HEK293 (cell line): ENCODE measurements around the gene ARHGAP24.

ENCODE experiments used
- CTCF ChIA-PET: fragments of 350-600 bp; formaldehyde crosslinking; extraction: SDS; loops from one replicate; lab custom pipeline; 2021; ENCODE audit warnings: antibody characterized with exemption; lab: Yijun Ruan, JAX
- POLR2A ChIA-PET: fragments of 300-600 bp; formaldehyde crosslinking; extraction: SDS; loops from one replicate; lab custom pipeline; 2020; ENCODE audit warnings: antibody characterized with exemption, inconsistent platforms; lab: Yijun Ruan, JAX
- H3K27ac ChIP-seq: fragments of 200-500 bp; sonication (Bioruptor generic); 2 replicates; pipeline ENCODE4 v1.5.1; 2014; ENCODE audit warnings: low read depth, low read length, control low read depth, inconsistent platforms; ENCODE audit errors: extremely low read depth
- H3K36me3 ChIP-seq, 2 experiments: fragments of 200-500 bp in 1 of 2; sonication (Bioruptor generic) in 1 of 2; 1 replicate in 1 of 2; 2 replicates in 1 of 2; pipeline ENCODE4 v1.5.1; 2014 to 2017; ENCODE audit warnings: inconsistent platforms in 2 of 2, low read length in 2 of 2; ENCODE audit not compliant: control insufficient read depth in 2 of 2, insufficient read depth in 1 of 2
- H3K4me1 ChIP-seq: fragments of 200-500 bp; sonication (Bioruptor generic); 2 replicates; pipeline ENCODE4 v1.5.1; 2014; ENCODE audit warnings: mild to moderate bottlenecking, low read length, inconsistent platforms; ENCODE audit not compliant: control insufficient read depth, insufficient read depth
- H3K4me3 ChIP-seq: 2 replicates; pipeline ENCODE4 v1.5.1; 2011; ENCODE audit warnings: low read depth, mild to moderate bottlenecking, control low read depth, low read length, moderate library complexity
- H3K9me3 ChIP-seq: fragments of 200-500 bp; sonication (Bioruptor generic); 2 replicates; pipeline ENCODE4 v1.5.1; 2014; ENCODE audit warnings: low read depth, low read length, inconsistent platforms; ENCODE audit not compliant: control insufficient read depth, insufficient read depth
- HOXC10 ChIP-seq: sonication (generic); formaldehyde crosslinking; IDR thresholded peaks from 2 replicates; pipeline ENCODE4 v1.8.1; 2023; ENCODE audit warnings: mild to moderate bottlenecking, missing genetic modification reagents
- OVOL3 ChIP-seq: fragments of 450-650 bp; formaldehyde crosslinking; IDR thresholded peaks from 2 replicates; pipeline ENCODE4 v1.5.1; 2016; ENCODE audit warnings: missing biosample characterization, missing genetic modification characterization
- SP3 ChIP-seq: fragments of 450-650 bp; formaldehyde crosslinking; IDR thresholded peaks from 2 replicates; pipeline ENCODE4 v1.5.1; 2016; ENCODE audit warnings: missing biosample characterization, missing genetic modification characterization
- TRIM28 ChIP-seq: IDR thresholded peaks from 2 replicates; pipeline ENCODE4 v1.6.1; 2011; ENCODE audit warnings: low read length, control low read depth, borderline replicate concordance
- ZBTB20 ChIP-seq: fragments of 450-650 bp; formaldehyde crosslinking; IDR thresholded peaks from 2 replicates; pipeline ENCODE4 v1.5.1; 2016; ENCODE audit warnings: missing biosample characterization, missing genetic modification characterization
- ZEB2 ChIP-seq: fragments of 450-650 bp; formaldehyde crosslinking; IDR thresholded peaks from 2 replicates; pipeline ENCODE4 v1.5.1; 2016; ENCODE audit warnings: missing biosample characterization, missing genetic modification characterization
- ZIC2 ChIP-seq: fragments of 450-650 bp; formaldehyde crosslinking; IDR thresholded peaks from 2 replicates; pipeline ENCODE4 v1.5.1; 2016; ENCODE audit warnings: missing biosample characterization, missing genetic modification characterization
- ZNF133 ChIP-seq: fragments of 450-650 bp; formaldehyde crosslinking; IDR thresholded peaks from 2 replicates; pipeline ENCODE4 v1.5.1; 2016; ENCODE audit warnings: missing biosample characterization, missing genetic modification characterization
- ZNF140 ChIP-seq: fragments of 450-650 bp; formaldehyde crosslinking; IDR thresholded peaks from 2 replicates; pipeline ENCODE4 v1.5.1; 2016; ENCODE audit warnings: missing biosample characterization, missing genetic modification characterization
- ZNF169 ChIP-seq: fragments of 450-650 bp; formaldehyde crosslinking; IDR thresholded peaks from 2 replicates; pipeline ENCODE4 v1.5.1; 2016; ENCODE audit warnings: missing biosample characterization, missing genetic modification characterization
- ZNF175 ChIP-seq: fragments of 450-650 bp; formaldehyde crosslinking; IDR thresholded peaks from 2 replicates; pipeline ENCODE4 v1.5.1; 2016; ENCODE audit warnings: missing biosample characterization, missing genetic modification characterization
- ZNF202 ChIP-seq: fragments of 450-650 bp; formaldehyde crosslinking; IDR thresholded peaks from 2 replicates; pipeline ENCODE4 v1.5.1; 2016; ENCODE audit warnings: missing biosample characterization, missing genetic modification characterization, borderline replicate concordance
- ZNF302 ChIP-seq: fragments of 450-650 bp; formaldehyde crosslinking; IDR thresholded peaks from 2 replicates; pipeline ENCODE4 v1.5.1; 2016; ENCODE audit warnings: missing biosample characterization, missing genetic modification characterization, low read depth
- ZNF341 ChIP-seq: fragments of 450-650 bp; formaldehyde crosslinking; IDR thresholded peaks from 2 replicates; pipeline ENCODE4; 2016; ENCODE audit warnings: low read depth, missing biosample characterization, missing genetic modification characterization
- ZNF501 ChIP-seq: fragments of 450-650 bp; formaldehyde crosslinking; IDR thresholded peaks from 2 replicates; pipeline ENCODE4 v1.5.1; 2016; ENCODE audit warnings: missing biosample characterization, missing genetic modification characterization
- ZNF558 ChIP-seq: fragments of 450-650 bp; formaldehyde crosslinking; IDR thresholded peaks from 2 replicates; pipeline ENCODE4 v1.5.1; 2016; ENCODE audit warnings: missing biosample characterization, missing genetic modification characterization
- ZNF585B ChIP-seq: fragments of 450-650 bp; formaldehyde crosslinking; IDR thresholded peaks from 2 replicates; pipeline ENCODE4 v1.5.1; 2016; ENCODE audit warnings: missing biosample characterization, missing genetic modification characterization
- ZNF610 ChIP-seq: fragments of 450-650 bp; formaldehyde crosslinking; IDR thresholded peaks from 2 replicates; pipeline ENCODE4 v1.5.1; 2016; ENCODE audit warnings: missing biosample characterization, missing genetic modification characterization, borderline replicate concordance
- ZNF639 ChIP-seq: fragments of 450-650 bp; formaldehyde crosslinking; IDR thresholded peaks from 2 replicates; pipeline ENCODE4 v1.5.1; 2016; ENCODE audit warnings: missing biosample characterization, missing genetic modification characterization
- ZNF658 ChIP-seq: fragments of 450-650 bp; formaldehyde crosslinking; IDR thresholded peaks from 2 replicates; pipeline ENCODE4; 2016; ENCODE audit warnings: missing biosample characterization, missing genetic modification characterization
- ZNF664 ChIP-seq: fragments of 450-650 bp; formaldehyde crosslinking; IDR thresholded peaks from 2 replicates; pipeline ENCODE4 v1.5.1; 2016; ENCODE audit warnings: missing biosample characterization, missing genetic modification characterization
- ZNF701 ChIP-seq: fragments of 450-650 bp; formaldehyde crosslinking; IDR thresholded peaks from 2 replicates; pipeline ENCODE4 v1.5.1; 2016; ENCODE audit warnings: missing biosample characterization, missing genetic modification characterization
- ZNF707 ChIP-seq: fragments of 450-650 bp; formaldehyde crosslinking; IDR thresholded peaks from 2 replicates; pipeline ENCODE4 v1.5.1; 2016; ENCODE audit warnings: missing biosample characterization, missing genetic modification characterization
- ZNF747 ChIP-seq: fragments of 450-650 bp; formaldehyde crosslinking; IDR thresholded peaks from 2 replicates; pipeline ENCODE4 v1.5.1; 2016; ENCODE audit warnings: missing biosample characterization, missing genetic modification characterization
- ZNF76 ChIP-seq: fragments of 450-650 bp; formaldehyde crosslinking; IDR thresholded peaks from 2 replicates; pipeline ENCODE4; 2016; ENCODE audit warnings: low read depth, missing biosample characterization, missing genetic modification characterization, borderline replicate concordance
- ZNF791 ChIP-seq: fragments of 450-650 bp; formaldehyde crosslinking; IDR thresholded peaks from 2 replicates; pipeline ENCODE4 v1.5.1; 2016; ENCODE audit warnings: missing biosample characterization, missing genetic modification characterization
- ZNF843 ChIP-seq: fragments of 450-650 bp; formaldehyde crosslinking; IDR thresholded peaks from 2 replicates; pipeline ENCODE4 v1.5.1; 2016; ENCODE audit warnings: missing biosample characterization, missing genetic modification characterization
- ZXDB ChIP-seq: fragments of 450-650 bp; formaldehyde crosslinking; IDR thresholded peaks from 2 replicates; pipeline ENCODE4 v1.5.1; 2016; ENCODE audit warnings: missing biosample characterization, missing genetic modification characterization
- TF ChIP-seq, protein P1 (sequence below): fragments of 450-650 bp; formaldehyde crosslinking; IDR thresholded peaks from 2 replicates; pipeline ENCODE4 v1.5.1; 2017; ENCODE audit warnings: missing biosample characterization, missing genetic modification characterization
- TF ChIP-seq, protein P2 (sequence below): fragments of 450-650 bp; formaldehyde crosslinking; IDR thresholded peaks from 2 replicates; pipeline ENCODE4 v1.5.1; 2017; ENCODE audit warnings: missing biosample characterization, missing genetic modification characterization
- TF ChIP-seq, protein P3 (sequence below): fragments of 450-650 bp; formaldehyde crosslinking; IDR thresholded peaks from 2 replicates; pipeline ENCODE4 v1.5.1; 2016; ENCODE audit warnings: missing biosample characterization, missing genetic modification characterization

The ARHGAP24 gene

DNA sequence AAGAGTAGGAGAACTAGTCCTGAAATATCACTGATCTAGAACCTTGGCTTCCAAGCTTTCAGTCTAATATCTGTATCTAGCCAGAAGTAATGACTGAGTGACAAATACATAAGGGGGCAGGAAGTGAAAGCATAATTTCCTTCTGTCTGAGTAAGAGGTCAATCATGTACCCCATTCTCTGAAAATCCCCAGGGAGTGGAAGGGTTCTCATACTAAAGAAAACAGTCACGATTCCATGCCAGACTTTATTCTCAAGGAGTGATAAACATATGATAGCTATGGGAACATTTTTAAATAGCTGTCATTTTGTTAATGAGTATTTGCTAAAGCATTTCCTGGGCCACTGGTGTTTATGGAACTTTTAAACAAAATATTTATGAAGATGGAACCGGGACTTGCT, 308.5 kb downstream of the ARHGAP24 start:
- H3K36me3 ChIP-seq: no peaks in the 10 kb centered on the region
- H3K9me3 ChIP-seq: no peaks in the 10 kb centered on the region
- CTCF ChIA-PET: no interaction called here
- H3K27ac ChIP-seq: no peak overlapping the region
- H3K4me3 ChIP-seq: no peak overlapping the region
- TF ChIP-seq ZNF701 (tag by site-specific recombination) (no peak), ZNF707 (tag by site-specific recombination) (no peak), TRIM28 (no peak), ZNF501 (no peak), ZIC2 (tag by site-specific recombination) (no peak), OVOL3 (no peak), ZNF747 (tag by site-specific recombination) (no peak), HOXC10 (CRISPR knock-in tag) (no peak), ZNF140 (tag by site-specific recombination) (no peak), ZNF169 (tag by site-specific recombination) (no peak), ZNF843 (tag by site-specific recombination) (no peak), ZNF610 (tag by site-specific recombination) (no peak), ZNF658 (no peak), ZBTB20 (no peak), ZNF664 (no peak)
- TF ChIP-seq, protein P1, sequence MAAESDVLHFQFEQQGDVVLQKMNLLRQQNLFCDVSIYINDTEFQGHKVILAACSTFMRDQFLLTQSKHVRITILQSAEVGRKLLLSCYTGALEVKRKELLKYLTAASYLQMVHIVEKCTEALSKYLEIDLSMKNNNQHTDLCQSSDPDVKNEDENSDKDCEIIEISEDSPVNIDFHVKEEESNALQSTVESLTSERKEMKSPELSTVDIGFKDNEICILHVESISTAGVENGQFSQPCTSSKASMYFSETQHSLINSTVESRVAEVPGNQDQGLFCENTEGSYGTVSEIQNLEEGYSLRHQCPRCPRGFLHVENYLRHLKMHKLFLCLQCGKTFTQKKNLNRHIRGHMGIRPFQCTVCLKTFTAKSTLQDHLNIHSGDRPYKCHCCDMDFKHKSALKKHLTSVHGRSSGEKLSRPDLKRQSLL (tag by site-specific recombination): no peak
- TF ChIP-seq, protein P2, sequence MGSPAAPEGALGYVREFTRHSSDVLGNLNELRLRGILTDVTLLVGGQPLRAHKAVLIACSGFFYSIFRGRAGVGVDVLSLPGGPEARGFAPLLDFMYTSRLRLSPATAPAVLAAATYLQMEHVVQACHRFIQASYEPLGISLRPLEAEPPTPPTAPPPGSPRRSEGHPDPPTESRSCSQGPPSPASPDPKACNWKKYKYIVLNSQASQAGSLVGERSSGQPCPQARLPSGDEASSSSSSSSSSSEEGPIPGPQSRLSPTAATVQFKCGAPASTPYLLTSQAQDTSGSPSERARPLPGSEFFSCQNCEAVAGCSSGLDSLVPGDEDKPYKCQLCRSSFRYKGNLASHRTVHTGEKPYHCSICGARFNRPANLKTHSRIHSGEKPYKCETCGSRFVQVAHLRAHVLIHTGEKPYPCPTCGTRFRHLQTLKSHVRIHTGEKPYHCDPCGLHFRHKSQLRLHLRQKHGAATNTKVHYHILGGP: no peak
- no peaks in the 10 kb centered on the region for H3K4me1 ChIP-seq
- POLR2A ChIA-PET: no interaction called here

GRCh38 chr4:85783900-85784299, 308.9 kb downstream of the ARHGAP24 start:
- Histone ChIP-seq H3K36me3 (no peaks in the 10 kb centered on the region), H3K4me1 (no peaks in the 10 kb centered on the region), H3K4me3 (no peak overlapping the region)
- POLR2A ChIA-PET: no interaction called here
- TF ChIP-seq, protein P3, sequence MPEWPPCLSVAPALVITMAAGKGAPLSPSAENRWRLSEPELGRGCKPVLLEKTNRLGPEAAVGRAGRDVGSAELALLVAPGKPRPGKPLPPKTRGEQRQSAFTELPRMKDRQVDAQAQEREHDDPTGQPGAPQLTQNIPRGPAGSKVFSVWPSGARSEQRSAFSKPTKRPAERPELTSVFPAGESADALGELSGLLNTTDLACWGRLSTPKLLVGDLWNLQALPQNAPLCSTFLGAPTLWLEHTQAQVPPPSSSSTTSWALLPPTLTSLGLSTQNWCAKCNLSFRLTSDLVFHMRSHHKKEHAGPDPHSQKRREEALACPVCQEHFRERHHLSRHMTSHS (tag by site-specific recombination): no peak
- TF ChIP-seq SP3 (no peak), ZEB2 (tag by site-specific recombination) (no peak), ZNF202 (tag by site-specific recombination) (no peak), ZNF791 (tag by site-specific recombination) (no peak), ZNF302 (tag by site-specific recombination) (no peak), ZNF76 (tag by site-specific recombination) (no peak), ZXDB (no peak), ZNF133 (tag by site-specific recombination) (no peak), ZNF658 (no peak), ZNF639 (tag by site-specific recombination) (no peak), ZNF341 (no peak), ZNF175 (tag by site-specific recombination) (no peak), ZNF558 (tag by site-specific recombination) (no peak), ZNF585B (tag by site-specific recombination) (no peak)
- TF ChIP-seq, all 188 proteins: peak for 0
- Histone ChIP-seq H3K9me3 (no peaks in the 10 kb centered on the region), H3K27ac (no peak overlapping the region)
- CTCF ChIA-PET: no interaction called here
